Neuronal stem cell (in vitro differentiated cells): Measurements from ENCODE around the gene PARD3.

Source experiments
- DNase-seq: peaks from one replicate; pipeline ENCODE4 v3.0.0-alpha.2; 2013; ENCODE audit warnings: low spot score
- H2AFZ ChIP-seq: one replicate; pipeline ENCODE4 v1.6.1; 2013; ENCODE audit warnings: mild to moderate bottlenecking, low read length, inconsistent platforms
- H2AK5ac ChIP-seq: 2 replicates; pipeline ENCODE4 v1.6.1; 2013; ENCODE audit warnings: low read depth, mild to moderate bottlenecking, inconsistent platforms, low read length, moderate library complexity, mixed read lengths
- H2BK120ac ChIP-seq: 2 replicates; pipeline ENCODE4 v1.6.1; 2013; ENCODE audit warnings: low read depth, mild to moderate bottlenecking, inconsistent platforms, low read length, moderate library complexity, mixed read lengths
- H2BK12ac ChIP-seq: one replicate; pipeline ENCODE4 v1.6.1; 2013; ENCODE audit warnings: low read length, inconsistent platforms
- H2BK15ac ChIP-seq: 2 replicates; pipeline ENCODE4 v1.6.1; 2013; ENCODE audit warnings: mild to moderate bottlenecking, low read length, inconsistent platforms, mixed read lengths
- H2BK5ac ChIP-seq: one replicate; pipeline ENCODE4 v1.6.1; 2013; ENCODE audit warnings: inconsistent platforms, mild to moderate bottlenecking, low read length, moderate library complexity
- H3K14ac ChIP-seq: one replicate; pipeline ENCODE4 v1.6.1; 2013; ENCODE audit warnings: low read length, inconsistent platforms
- H3K18ac ChIP-seq: 2 replicates; pipeline ENCODE4 v1.6.1; 2013; ENCODE audit warnings: low read length, inconsistent platforms
- H3K23ac ChIP-seq: 2 replicates; pipeline ENCODE4 v1.6.1; 2013; ENCODE audit warnings: low read depth, mild to moderate bottlenecking, mixed read lengths, low read length, inconsistent platforms; ENCODE audit not compliant: poor library complexity
- H3K27ac ChIP-seq: replicated peaks from 3 replicates; pipeline ENCODE4 v1.5.1; 2013; ENCODE audit warnings: low read length, inconsistent platforms
- H3K27me3 ChIP-seq, 3 experiments: 2 replicates each; pipeline ENCODE4 v1.6.1; 2013; ENCODE audit warnings: low read length in 3 of 3, mild to moderate bottlenecking in 2 of 3, inconsistent platforms in 1 of 3, low read depth in 1 of 3, mixed read lengths in 1 of 3, moderate library complexity in 1 of 3; ENCODE audit not compliant: control insufficient read depth in 3 of 3, insufficient read depth in 3 of 3
- H3K36me3 ChIP-seq, 2 donors: replicated peaks in 1 of 2; 2 replicates each; pipeline ENCODE4 v1.6.1; 2013; ENCODE audit warnings: low read length in 2 of 2; ENCODE audit not compliant: control insufficient read depth in 2 of 2, insufficient read depth in 2 of 2
- H3K4ac ChIP-seq: 2 replicates; pipeline ENCODE4 v1.6.1; 2013; ENCODE audit warnings: inconsistent platforms, mild to moderate bottlenecking, low read length, moderate library complexity
- H3K4me1 ChIP-seq, 2 donors: 1 replicate in 1 of 2; 2 replicates in 1 of 2; pipeline ENCODE4 v1.6.1; 2013; ENCODE audit warnings: low read length in 2 of 2, low read depth in 1 of 2; ENCODE audit not compliant: control insufficient read depth in 2 of 2, insufficient read depth in 1 of 2
- H3K4me2 ChIP-seq: one replicate; pipeline ENCODE4 v1.6.1; 2013; ENCODE audit warnings: mild to moderate bottlenecking, low read length, inconsistent platforms; ENCODE audit not compliant: insufficient read depth, poor library complexity, severe bottlenecking
- H3K4me3 ChIP-seq, 2 donors: 2 replicates each; pipeline ENCODE4 v1.5.1; 2013; ENCODE audit warnings: low read length in 2 of 2, mild to moderate bottlenecking in 2 of 2, inconsistent platforms in 1 of 2, moderate library complexity in 1 of 2
- H3K79me1 ChIP-seq: one replicate; pipeline ENCODE4 v1.6.1; 2013; ENCODE audit warnings: low read depth, mild to moderate bottlenecking, inconsistent platforms, low read length, moderate library complexity
- H3K9ac ChIP-seq: one replicate; pipeline ENCODE4 v1.6.1; 2013; ENCODE audit warnings: mild to moderate bottlenecking, low read depth, low read length, inconsistent platforms; ENCODE audit not compliant: poor library complexity
- H3K9me3 ChIP-seq, 2 donors: replicated peaks in 1 of 2; 2 replicates each; pipeline versions ENCODE3 to v1.6.1; 2013; ENCODE audit warnings: low read length in 2 of 2, mild to moderate bottlenecking in 2 of 2, inconsistent platforms in 1 of 2, low read depth in 1 of 2, mixed read lengths in 1 of 2, moderate library complexity in 1 of 2; ENCODE audit not compliant: control insufficient read depth in 2 of 2, insufficient read depth in 1 of 2
- H4K8ac ChIP-seq: one replicate; pipeline ENCODE4 v1.6.1; 2013; ENCODE audit warnings: low read depth, mild to moderate bottlenecking, inconsistent platforms, low read length, moderate library complexity
- H4K91ac ChIP-seq: one replicate; pipeline ENCODE4 v1.6.1; 2013; ENCODE audit warnings: low read length, low read depth, mild to moderate bottlenecking, inconsistent platforms; ENCODE audit not compliant: poor library complexity
- WGBS, 2 donors: extraction: QIAGEN DNeasy Blood & Tissue Kit; methylation state at CpG; one replicate each; pipeline ENCODE4 v1.1.7; 2013; ENCODE audit warnings: missing lambda C conversion rate in 2 of 2, mixed read lengths in 1 of 2; ENCODE audit not compliant: insufficient read length in 2 of 2, insufficient replicate concordance in 1 of 2; ENCODE audit errors: extremely low coverage in 2 of 2; 5-methylcytosine and 5-hydroxymethylcytosine counted together

PARD3 gene

DNA sequence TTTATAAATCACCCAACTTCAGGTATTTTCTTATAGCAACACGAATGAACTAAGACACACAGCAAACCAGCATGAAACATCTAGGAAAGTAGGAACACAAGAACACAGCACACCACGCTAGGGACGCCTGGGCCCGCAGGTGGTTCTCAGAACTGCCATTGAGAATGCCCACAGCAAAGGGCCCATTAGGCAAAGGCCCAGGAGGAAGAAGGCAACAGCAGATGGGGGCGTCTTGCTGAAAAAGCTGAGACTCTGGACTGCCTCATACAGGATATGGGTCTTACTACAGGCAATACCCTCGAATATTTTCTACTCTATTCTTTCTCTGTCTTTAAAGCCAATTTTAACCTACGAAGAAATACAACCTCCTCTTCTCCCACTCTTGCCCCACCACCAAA, 77.3 kb downstream of the PARD3 start:
- no peak overlapping the region for H3K9ac ChIP-seq
- WGBS, 2 donors: no CpG with 5 or more reads among the region's 7 CpGs
- H3K4ac ChIP-seq: no peak overlapping the region
- H2AFZ ChIP-seq: no peak overlapping the region
- no peaks in the 10 kb centered on the region for H3K36me3 ChIP-seq
- no peak overlapping the region for H4K8ac ChIP-seq
- H2BK15ac ChIP-seq: no peak overlapping the region
- H3K4me1 ChIP-seq: peaks cover 16 to 17% of the 10 kb centered on the region in 2 donors
- H2BK120ac ChIP-seq: no peak overlapping the region
- no peak overlapping the region for H3K18ac ChIP-seq
- H3K23ac ChIP-seq: no peak overlapping the region
- H2BK12ac ChIP-seq: no peak overlapping the region
- no peak overlapping the region for H3K4me2 ChIP-seq
- H2BK5ac ChIP-seq: no peak overlapping the region
- DNase-seq: no peak
- no peak overlapping the region for H2AK5ac ChIP-seq
- no peaks in the 10 kb centered on the region for H3K27me3 ChIP-seq
- no peak overlapping the region for H3K27ac ChIP-seq
- H3K14ac ChIP-seq: no peak overlapping the region
- H3K9me3 ChIP-seq: no peaks in the 10 kb centered on the region
- peaks cover under 1% of the 10 kb centered on the region for H3K79me1 ChIP-seq
- no peak overlapping the region for H3K4me3 ChIP-seq
- H4K91ac ChIP-seq: no peak overlapping the region

DNA sequence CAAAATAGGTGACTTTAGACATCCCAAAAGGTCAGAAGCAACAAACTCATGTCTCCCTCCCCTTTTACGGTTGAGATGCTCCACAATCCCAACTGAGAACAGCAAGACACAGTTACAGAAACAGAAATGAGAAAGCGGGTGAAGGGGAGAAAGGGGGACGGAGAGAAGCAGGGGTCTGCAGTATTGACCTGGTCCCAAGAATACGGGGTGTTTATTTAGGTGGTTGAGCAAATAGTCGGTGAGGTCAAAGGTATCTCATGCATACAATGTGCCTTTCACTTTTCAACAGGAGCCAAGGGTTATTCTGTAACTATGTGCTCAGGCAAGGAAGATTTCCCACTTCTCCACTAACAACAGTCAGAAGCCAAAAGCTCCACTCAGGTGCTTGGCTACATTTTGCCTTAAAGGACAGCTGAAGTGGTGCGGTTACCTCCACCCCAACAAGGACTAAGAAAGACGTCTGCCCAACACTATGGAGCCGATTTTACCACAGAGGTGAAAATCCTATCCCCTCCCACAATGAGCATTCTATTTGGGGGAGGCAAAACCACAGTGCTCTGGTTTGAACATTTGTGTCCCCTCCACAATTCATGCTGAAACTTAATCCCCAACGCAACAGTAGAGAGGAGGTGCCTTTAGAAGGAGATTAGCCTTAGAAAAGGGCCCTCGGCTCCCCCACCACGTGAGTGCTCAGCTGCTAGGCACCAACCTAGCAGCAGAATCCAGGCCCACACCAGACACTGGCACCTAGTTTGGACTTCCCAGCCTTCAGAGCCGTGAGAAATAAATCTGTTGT, 77.9 kb downstream of the PARD3 start:
- no peak overlapping the region for H3K27ac ChIP-seq
- no peak overlapping the region for H2BK15ac ChIP-seq
- no peak overlapping the region for H3K23ac ChIP-seq
- no CpG with 5 or more reads among the region's 12 CpGs for WGBS, 2 donors
- no peak overlapping the region for H4K8ac ChIP-seq
- no peak overlapping the region for H4K91ac ChIP-seq
- no peaks in the 10 kb centered on the region for H3K27me3 ChIP-seq
- no peak overlapping the region for H2AFZ ChIP-seq
- no peaks in the 10 kb centered on the region for H3K9me3 ChIP-seq
- peaks cover 16 to 17% of the 10 kb centered on the region in 2 donors for H3K4me1 ChIP-seq
- no peak overlapping the region for H3K14ac ChIP-seq
- no peak overlapping the region for H2BK120ac ChIP-seq
- H3K9ac ChIP-seq: no peak overlapping the region
- H2AK5ac ChIP-seq: no peak overlapping the region
- H3K4ac ChIP-seq: no peak overlapping the region
- no peak overlapping the region for H3K18ac ChIP-seq
- H3K4me3 ChIP-seq: no peak overlapping the region
- no peaks in the 10 kb centered on the region for H3K36me3 ChIP-seq
- H3K4me2 ChIP-seq: no peak overlapping the region
- no peak overlapping the region for H2BK12ac ChIP-seq
- peaks cover 2% of the 10 kb centered on the region for H3K79me1 ChIP-seq
- no peak overlapping the region for H2BK5ac ChIP-seq
- DNase-seq: no peak

DNA sequence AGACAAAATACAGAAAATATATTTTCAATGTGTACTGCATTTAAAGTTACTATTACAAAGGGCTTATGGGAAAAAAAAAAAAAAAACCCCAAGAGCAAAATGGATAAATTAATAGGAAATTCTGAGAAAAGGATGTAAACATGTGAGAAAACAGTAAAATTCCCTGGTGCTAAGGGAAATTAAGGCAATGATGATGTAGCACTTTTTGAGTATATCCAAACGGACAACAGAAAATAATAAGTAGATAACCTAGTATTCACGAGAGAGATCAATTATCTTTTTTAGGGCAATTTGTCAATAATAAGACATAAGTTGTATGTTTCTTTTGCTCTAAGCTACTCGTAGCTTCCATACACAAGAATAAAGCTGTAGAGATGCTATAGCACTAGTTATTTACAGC, 80.2 kb downstream of the PARD3 start:
- H2BK5ac ChIP-seq: no peak overlapping the region
- no peak overlapping the region for H2AFZ ChIP-seq
- H3K23ac ChIP-seq: no peak overlapping the region
- no peak overlapping the region for H3K9ac ChIP-seq
- no CpG with 5 or more reads among the region's 3 CpGs for WGBS, 2 donors
- no peak overlapping the region for H2BK120ac ChIP-seq
- H2AK5ac ChIP-seq: no peak overlapping the region
- no peak for DNase-seq
- no peak overlapping the region for H2BK15ac ChIP-seq
- peaks cover 2% of the 10 kb centered on the region for H3K79me1 ChIP-seq
- H4K8ac ChIP-seq: no peak overlapping the region
- H3K18ac ChIP-seq: no peak overlapping the region
- no peak overlapping the region for H3K4me2 ChIP-seq
- H3K27ac ChIP-seq: no peak overlapping the region
- no peak overlapping the region for H3K14ac ChIP-seq
- H3K4me1 ChIP-seq: peaks cover 9 to 12% of the 10 kb centered on the region in 2 donors
- H2BK12ac ChIP-seq: no peak overlapping the region
- no peaks in the 10 kb centered on the region for H3K36me3 ChIP-seq
- no peak overlapping the region for H3K4me3 ChIP-seq
- H3K27me3 ChIP-seq: no peaks in the 10 kb centered on the region
- no peak overlapping the region for H4K91ac ChIP-seq
- H3K9me3 ChIP-seq: no peaks in the 10 kb centered on the region
- H3K4ac ChIP-seq: no peak overlapping the region

DNA sequence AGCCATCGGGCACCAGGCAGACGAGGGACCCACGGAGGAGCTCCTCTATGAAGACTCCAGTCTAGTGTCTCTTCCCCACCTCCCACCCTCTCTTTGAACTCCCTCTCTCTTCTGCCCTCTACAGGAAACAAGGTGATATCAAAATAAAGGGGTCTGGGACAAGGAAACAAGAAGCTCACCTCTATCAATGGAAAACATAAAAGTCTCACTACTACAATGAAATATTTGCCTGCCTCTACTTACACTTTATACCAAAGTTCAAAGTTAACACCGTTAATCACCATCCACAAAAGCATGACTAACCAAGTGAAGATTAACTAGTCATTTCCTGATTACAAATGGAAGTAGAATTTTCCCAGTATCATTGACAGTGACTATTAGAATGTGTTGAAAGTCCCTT, 82.2 kb downstream of the PARD3 start:
- H2BK120ac ChIP-seq: no peak overlapping the region
- H2AFZ ChIP-seq: no peak overlapping the region
- H3K27ac ChIP-seq: no peak overlapping the region
- H3K18ac ChIP-seq: no peak overlapping the region
- H2BK12ac ChIP-seq: no peak overlapping the region
- H3K4me2 ChIP-seq: no peak overlapping the region
- H4K8ac ChIP-seq: no peak overlapping the region
- H3K9ac ChIP-seq: no peak overlapping the region
- H4K91ac ChIP-seq: no peak overlapping the region
- H2BK5ac ChIP-seq: no peak overlapping the region
- H3K79me1 ChIP-seq: peaks cover 4% of the 10 kb centered on the region
- H3K36me3 ChIP-seq: no peaks in the 10 kb centered on the region
- H3K4ac ChIP-seq: no peak overlapping the region
- no peak overlapping the region for H3K4me3 ChIP-seq
- peaks cover 3 to 7% of the 10 kb centered on the region in 2 donors for H3K4me1 ChIP-seq
- DNase-seq: no peak
- no peak overlapping the region for H3K23ac ChIP-seq
- H2BK15ac ChIP-seq: no peak overlapping the region
- WGBS, 2 donors: no CpG with 5 or more reads among the region's 4 CpGs
- no peak overlapping the region for H3K14ac ChIP-seq
- H3K9me3 ChIP-seq: no peaks in the 10 kb centered on the region
- no peak overlapping the region for H2AK5ac ChIP-seq
- no peaks in the 10 kb centered on the region for H3K27me3 ChIP-seq
